ENCODE results near the gene KLF13.

DNA sequence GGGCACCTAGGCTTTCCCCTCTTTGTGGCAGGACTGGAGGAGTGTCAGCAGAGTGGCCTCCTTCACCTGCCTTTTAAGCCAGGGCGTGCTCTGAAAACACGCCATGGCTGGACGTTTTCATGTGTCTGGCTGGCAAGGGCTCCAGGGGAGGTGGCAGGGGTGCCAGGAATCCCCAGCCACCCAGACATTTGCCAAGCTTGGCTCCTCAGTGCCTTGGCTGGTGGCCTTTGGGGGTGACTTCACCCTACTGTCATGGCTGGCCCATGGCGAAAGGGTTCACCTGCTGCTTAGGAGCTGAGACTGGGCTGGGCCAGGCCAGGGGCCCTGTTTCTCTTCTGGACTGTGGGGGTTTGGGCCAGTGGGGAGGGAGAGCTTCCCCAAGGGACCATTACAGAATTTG is 17.6 kb downstream of the KLF13 start:
- TF ChIP-seq POLR2A (IDR thresholded peaks at IDR 0.05; ENCODE audit: low read depth, low read length) (no peak), TAF1 (IDR thresholded peaks at IDR 0.05; ENCODE audit: low read depth, low read length) (no peak), POLR2AphosphoS5 (IDR thresholded peaks at IDR 0.05; ENCODE audit: low read depth, low read length) (no peak), SPI1 (IDR thresholded peaks at IDR 0.05; ENCODE audit: low read depth, low read length) (no peak)
